K562 (cell line): ENCODE data around the gene PRRT1. TPM values are rescaled to one million over a fixed set of nuclear protein-coding genes. Genes with fewer than 3 reads are reported as not detected.

Experiments
- CREB3L1 ChIP-seq: fragments of 450-650 bp; IDR thresholded peaks from 2 replicates; pipeline ENCODE4 v1.6.1; 2014; ENCODE audit warnings: low read depth, mild to moderate bottlenecking, moderate library complexity, borderline replicate concordance
- LEF1 ChIP-seq: fragments of 450-650 bp; IDR thresholded peaks from 2 replicates; pipeline ENCODE4 v1.6.1; 2016; ENCODE audit warnings: mild to moderate bottlenecking
- MAFK ChIP-seq: IDR thresholded peaks from 2 replicates; pipeline ENCODE4 v1.6.1; 2011; ENCODE audit warnings: low read length, improper control_type of control experiment
- MAZ ChIP-seq, 2 experiments: fragments of 450-650 bp in 1 of 2; sonication (generic) in 1 of 2; formaldehyde crosslinking; IDR thresholded peaks in 1 of 2; conservative IDR thresholded peaks in 1 of 2; 2 replicates each; pipeline versions ENCODE4 v1.4.0 to v1.5.0; 2020; ENCODE audit warnings: mild to moderate bottlenecking in 1 of 2, missing genetic modification reagents in 1 of 2
- MGA ChIP-seq: fragments of 450-650 bp; IDR thresholded peaks from 2 replicates; pipeline ENCODE4 v1.6.1; 2016; ENCODE audit warnings: mild to moderate bottlenecking, moderate library complexity
- MXI1 ChIP-seq: IDR thresholded peaks from 2 replicates; pipeline ENCODE4 v1.6.1; 2011; ENCODE audit warnings: low read depth, mild to moderate bottlenecking, improper control_type of control experiment, low read length
- NFE2 ChIP-seq: IDR thresholded peaks from 2 replicates; pipeline ENCODE4 v1.6.1; 2014; ENCODE audit warnings: antibody characterized with exemption, low read depth
- PREB ChIP-seq: sonication (generic); formaldehyde crosslinking; IDR thresholded peaks from 2 replicates; pipeline ENCODE4 v1.8.1; 2023; ENCODE audit warnings: mild to moderate bottlenecking, missing genetic modification reagents
- ZNF316 ChIP-seq: fragments of 450-650 bp; IDR thresholded peaks from 2 replicates; pipeline ENCODE4 v1.6.1; 2016
- ZNF511 ChIP-seq: sonication (generic); formaldehyde crosslinking; IDR thresholded peaks from 2 replicates; pipeline ENCODE4 v1.8.0; 2022; ENCODE audit warnings: mild to moderate bottlenecking, missing genetic modification reagents
- ZNF707 ChIP-seq: fragments of 250-450 bp; sonication (Bioruptor Pico); conservative IDR thresholded peaks from 2 replicates; pipeline ENCODE4 v1.8.0; 2022; ENCODE audit warnings: inconsistent platforms, mild to moderate bottlenecking, moderate library complexity
- ZNF717 ChIP-seq: fragments of 250-450 bp; sonication (Bioruptor Pico); IDR thresholded peaks from 2 replicates; pipeline ENCODE4 v1.5.0; 2021
- ZNF780A ChIP-seq: fragments of 250-450 bp; sonication (Bioruptor Pico); IDR thresholded peaks from 2 replicates; pipeline ENCODE4 v1.5.0; 2021; ENCODE audit warnings: mild to moderate bottlenecking
- polyA plus RNA-seq, 8 experiments: library from polyadenylated mRNA; depleted of rRNA in 4 of 8; stranded (reverse) in 5 of 8; unstranded in 3 of 8; fragments of >200 nt; fragmentation: Nextera tagmentation in 2 of 8; fragmentation: Illumina TruSeq in 1 of 8; extraction: Ambion mirVana in 2 of 8; extraction: Trizol in 1 of 8; gene quantifications; 2 replicates each; pipeline versions ENCODE4 v1.2.1 to v1.2.3, GENCODE V29; 2011 to 2014; ENCODE audit warnings: inconsistent platforms in 1 of 8, missing spikeins in 1 of 8
- total RNA-seq, 7 experiments: library from RNA; depleted of rRNA in 6 of 7; stranded (reverse); fragments of >200 nt in 6 of 7; fragmentation: Illumina TruSeq in 2 of 7; extraction: Trizol in 2 of 7; gene quantifications; 2 replicates each; pipeline versions ENCODE4 v1.2.1 to v1.2.3, GENCODE V29; 2011 to 2021; ENCODE audit warnings: low replicate concordance in 1 of 7

Gene PRRT1
- total and polyA plus RNA-seq, 9 of the 15 experiments (the other 6 are each of a cell fraction or from before 2014, with no cell fraction given) = 0.14 to 3.5 (median 0.41) TPM

- TF ChIP-seq MGA (peak; percentile 24; the same call in 1 of the 2 replicates), CREB3L1 (peak; percentile 50; the same call in 1 of the 2 replicates), ZNF717 (no peak), ZNF707 (CRISPR knock-in tag) (no peak), NFE2 (peak; percentile 80), MAFK (no peak), MAZ (CRISPR knock-in tag; conservative IDR thresholded peaks at IDR 0.05 in 1 of 2, IDR thresholded peaks at IDR 0.05 in 1 of 2) (0 out of 4 replicates have a peak, but pooled peaks of 1 of the 2 experiments have one; percentile 11), LEF1 (peak; percentile 24; the same call in 1 of the 2 replicates), ZNF316 (peak; percentile 78), PREB (no peak), ZNF511 (CRISPR knock-in tag) (0 out of 2 replicates have a peak, but pooled peaks have one; percentile 15), MXI1 (no peak), ZNF780A (CRISPR knock-in tag) (no peak)
These were observed 1.2 kb upstream of the PRRT1 start (continued) for GRCh38 chr6:32152769-32153563.
